ENCODE measurements around the gene CDC42SE2.

GRCh38 chr5:131323378-131323777, 59.5 kb downstream of the CDC42SE2 start:
- TF ChIP-seq CHD1 (IDR thresholded peaks at IDR 0.05; ENCODE audit: low read depth, low read length), result no peak
- TF ChIP-seq MAFK (IDR thresholded peaks at IDR 0.05; ENCODE audit: low read depth, low read length), result no peak
- no peak for TF ChIP-seq CTCF (conservative IDR thresholded peaks at IDR 0.05; ENCODE audit: low read depth, low read length)
- TF ChIP-seq POLR2A (IDR thresholded peaks at IDR 0.05; ENCODE audit: low read depth, low read length), result no peak
- no peak for TF ChIP-seq RAD21 (IDR thresholded peaks at IDR 0.05; ENCODE audit: low read length)
- no peak for TF ChIP-seq MAZ (IDR thresholded peaks at IDR 0.05; ENCODE audit: borderline replicate concordance, low read depth, low read length)
- TF ChIP-seq RCOR1 (IDR thresholded peaks at IDR 0.05; ENCODE audit: insufficient replicate concordance, low read length), result no peak
- no peak for TF ChIP-seq MXI1 (IDR thresholded peaks at IDR 0.05; ENCODE audit: borderline replicate concordance, low read depth, low read length)
